K562 treated with DMSO at 1 percent for 12 hours (cell line): ENCODE measurements around the gene FAM72D. TPM values are rescaled to one million over a fixed set of nuclear protein-coding genes. Genes with fewer than 3 reads are reported as not detected.

Experiments
- total RNA-seq: library from RNA; unstranded; fragments of 300-600 nt; gene quantifications from 2 replicates; pipeline ENCODE4 v1.2.3, GENCODE V29; 2022; ENCODE audit not compliant: insufficient read depth

FAM72D gene
- 3.9 and 9.5 TPM in 2 replicates for total RNA-seq

GRCh38 chr1:145095284-145096057, at the start of gene FAM72D, which contains the start of gene SRGAP2B:
Gene FAM72D (plus strand): TSS chr1:145095974. CDS start chr1:145096848, 874 bp downstream.
Gene SRGAP2B (minus strand): TSS chr1:145095328. CDS start chr1:145092901, 2,427 bp downstream.

Other genes with a start within 250 kb of the FAM72D start
- gene SRGAP2B, start 646 bp upstream of the FAM72D start, total RNA-seq = 2.6 and 14.8 TPM in 2 replicates
- gene PPIAL4D, start 146.2 kb downstream of the FAM72D start, total RNA-seq = not detected in 2 replicates